ENCODE results near the gene IPCEF1. TPM values are rescaled to one million over a fixed set of nuclear protein-coding genes. Genes with fewer than 3 reads are reported as not detected.

Gene IPCEF1
- polyA plus RNA-seq, 1 donor (not counting 4 experiments of a cell fraction or from before 2014, with no cell fraction given), result 0.21 TPM

DNA sequence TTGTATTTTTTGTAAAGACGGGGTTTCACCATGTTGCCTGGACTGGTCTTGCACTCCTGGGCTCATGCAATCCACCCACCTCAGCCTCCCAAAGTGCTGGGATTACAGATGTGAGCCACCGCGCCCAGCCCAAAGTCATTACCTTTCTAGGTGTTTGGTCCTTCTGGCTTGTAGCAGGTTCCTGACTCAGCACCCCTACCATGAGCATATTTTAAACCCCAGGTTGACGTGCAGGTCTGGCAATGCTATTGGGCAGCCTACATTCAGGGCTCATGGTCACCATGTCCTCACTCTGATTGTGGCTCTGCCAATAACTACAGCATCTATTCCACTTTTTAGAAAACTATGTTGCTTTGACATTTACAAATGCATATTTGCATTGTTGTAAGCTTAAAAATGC is 59.4 kb downstream of the IPCEF1 start:
- H3K79me2 ChIP-seq (ENCODE audit: control insufficient read depth, insufficient read depth, low read length), result no peaks in the 10 kb centered on the region
- H3K9me3 ChIP-seq (ENCODE audit: control insufficient read depth, low read depth, low read length), result no peaks in the 10 kb centered on the region
- DNase-seq (ENCODE audit: low read depth, low spot score) (no peak), FAIRE-seq (no peak)
- H3K4me3 ChIP-seq (ENCODE audit: control insufficient read depth in 2 of 3, extremely low read depth in 1 of 3, insufficient read depth in 2 of 3, low read depth in 1 of 3, low read length in 3 of 3), result no peak overlapping the region
- no peak overlapping the region for H3K4me2 ChIP-seq (ENCODE audit: control insufficient read depth, extremely low read depth, insufficient read depth, low read depth, low read length)
- H3K36me3 ChIP-seq (ENCODE audit: control insufficient read depth in 2 of 2, extremely low read depth in 1 of 2, insufficient read depth in 2 of 2, low read length in 2 of 2), result no peaks in the 10 kb centered on the region
- H2AFZ ChIP-seq (ENCODE audit: control insufficient read depth, low read length), result no peak overlapping the region
- H3K9ac ChIP-seq (ENCODE audit: control insufficient read depth, extremely low read depth, insufficient read depth, low read length), result no peak overlapping the region
- TF ChIP-seq, protein P1, sequence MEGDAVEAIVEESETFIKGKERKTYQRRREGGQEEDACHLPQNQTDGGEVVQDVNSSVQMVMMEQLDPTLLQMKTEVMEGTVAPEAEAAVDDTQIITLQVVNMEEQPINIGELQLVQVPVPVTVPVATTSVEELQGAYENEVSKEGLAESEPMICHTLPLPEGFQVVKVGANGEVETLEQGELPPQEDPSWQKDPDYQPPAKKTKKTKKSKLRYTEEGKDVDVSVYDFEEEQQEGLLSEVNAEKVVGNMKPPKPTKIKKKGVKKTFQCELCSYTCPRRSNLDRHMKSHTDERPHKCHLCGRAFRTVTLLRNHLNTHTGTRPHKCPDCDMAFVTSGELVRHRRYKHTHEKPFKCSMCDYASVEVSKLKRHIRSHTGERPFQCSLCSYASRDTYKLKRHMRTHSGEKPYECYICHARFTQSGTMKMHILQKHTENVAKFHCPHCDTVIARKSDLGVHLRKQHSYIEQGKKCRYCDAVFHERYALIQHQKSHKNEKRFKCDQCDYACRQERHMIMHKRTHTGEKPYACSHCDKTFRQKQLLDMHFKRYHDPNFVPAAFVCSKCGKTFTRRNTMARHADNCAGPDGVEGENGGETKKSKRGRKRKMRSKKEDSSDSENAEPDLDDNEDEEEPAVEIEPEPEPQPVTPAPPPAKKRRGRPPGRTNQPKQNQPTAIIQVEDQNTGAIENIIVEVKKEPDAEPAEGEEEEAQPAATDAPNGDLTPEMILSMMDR (optimal IDR thresholded peaks at IDR 0.05 in 1 of 3, IDR thresholded peaks at IDR 0.05 in 1 of 3, conservative IDR thresholded peaks at IDR 0.05 in 1 of 3; ENCODE audit: extremely low read depth in 1 of 3, insufficient read depth in 2 of 3, low read length in 3 of 3), result no peak
- no peak for TF ChIP-seq EZH2 (IDR thresholded peaks at IDR 0.05; ENCODE audit: low read length)
- H3K9me1 ChIP-seq (ENCODE audit: control insufficient read depth, extremely low read depth, insufficient read depth, low read length), result no peaks in the 10 kb centered on the region
- dilution Hi-C loops (cut with MboI; ENCODE audit: extremely low pct_ligation_motif_present, low sequenced_read_pairs), result no loop called here
- no peak overlapping the region for H3K27ac ChIP-seq (ENCODE audit: control insufficient read depth, insufficient read depth, low read length)
- peaks cover 11% of the 10 kb centered on the region for H3K4me1 ChIP-seq (ENCODE audit: control insufficient read depth, extremely low read depth, insufficient read depth, low read length)
- H3K27me3 ChIP-seq (ENCODE audit: control insufficient read depth, extremely low read depth, insufficient read depth, low read length), result no peaks in the 10 kb centered on the region
- no peaks in the 10 kb centered on the region for H4K20me1 ChIP-seq (ENCODE audit: control insufficient read depth, extremely low read depth, insufficient read depth, low read length)

- TF ChIP-seq EZH2 (IDR thresholded peaks at IDR 0.05; ENCODE audit: low read length), result no peak
- TF ChIP-seq, protein P1 (optimal IDR thresholded peaks at IDR 0.05 in 1 of 3, IDR thresholded peaks at IDR 0.05 in 1 of 3, conservative IDR thresholded peaks at IDR 0.05 in 1 of 3; ENCODE audit: extremely low read depth in 1 of 3, insufficient read depth in 2 of 3, low read length in 3 of 3), result no peak
- Histone ChIP-seq H3K9me3 (ENCODE audit: control insufficient read depth, low read depth, low read length) (no peaks in the 10 kb centered on the region), H3K9me1 (ENCODE audit: control insufficient read depth, extremely low read depth, insufficient read depth, low read length) (no peaks in the 10 kb centered on the region), H3K36me3 (ENCODE audit: control insufficient read depth in 2 of 2, extremely low read depth in 1 of 2, insufficient read depth in 2 of 2, low read length in 2 of 2) (no peaks in the 10 kb centered on the region), H3K79me2 (ENCODE audit: control insufficient read depth, insufficient read depth, low read length) (no peaks in the 10 kb centered on the region), H3K4me1 (ENCODE audit: control insufficient read depth, extremely low read depth, insufficient read depth, low read length) (peaks cover 12% of the 10 kb centered on the region), H3K4me2 (ENCODE audit: control insufficient read depth, extremely low read depth, insufficient read depth, low read depth, low read length) (no peak overlapping the region), H2AFZ (ENCODE audit: control insufficient read depth, low read length) (no peak overlapping the region), H4K20me1 (ENCODE audit: control insufficient read depth, extremely low read depth, insufficient read depth, low read length) (no peaks in the 10 kb centered on the region), H3K9ac (ENCODE audit: control insufficient read depth, extremely low read depth, insufficient read depth, low read length) (no peak overlapping the region), H3K27ac (ENCODE audit: control insufficient read depth, insufficient read depth, low read length) (no peak overlapping the region), H3K27me3 (ENCODE audit: control insufficient read depth, extremely low read depth, insufficient read depth, low read length) (no peaks in the 10 kb centered on the region), H3K4me3 (ENCODE audit: control insufficient read depth in 2 of 3, extremely low read depth in 1 of 3, insufficient read depth in 2 of 3, low read depth in 1 of 3, low read length in 3 of 3) (no peak overlapping the region)
- DNase-seq (ENCODE audit: low read depth, low spot score), result no peak
- no peak for FAIRE-seq
- dilution Hi-C loops (cut with MboI; ENCODE audit: extremely low pct_ligation_motif_present, low sequenced_read_pairs), result no loop called here
Measured at GRCh38 chr6:154295733-154296132, 60.9 kb downstream of the IPCEF1 start.

All from keratinocyte (primary cell).